HCT116 (cell line): ENCODE data around the gene TUB. TPM values are rescaled to one million over a fixed set of nuclear protein-coding genes. Genes with fewer than 3 reads are reported as not detected.

ENCODE experiments used
- ATAC-seq: fragments of 200-7000 bp; cut with Tn5 transposase; 2 replicates; pipeline ENCODE4 v1.9.1; 2020; ENCODE audit warnings: mild to moderate bottlenecking, moderate library complexity
- BruUV-seq: library from RNA; stranded (reverse); fragments of 400-500 nt; replicated peaks from 2 replicates; lab custom pipeline; 2021; lab: Mats Ljungman, UMichigan
- CTCF ChIA-PET: fragments of 300-600 bp; sonication (Branson Sonifier 250); formaldehyde crosslinking; loops from one replicate; lab custom pipeline; 2021; ENCODE audit warnings: antibody characterized with exemption; lab: Charles Lee
- POLR2A ChIA-PET: fragments of 300-600, 350-600 bp; sonication (Branson Sonifier 250); formaldehyde crosslinking; loops from one replicate; lab custom pipeline; 2021; ENCODE audit warnings: antibody characterized with exemption; lab: Charles Lee
- RAD21 ChIA-PET, 2 experiments: fragments of 300-600 bp; sonication (Branson Sonifier 250); formaldehyde crosslinking; loops; one replicate each; lab custom pipeline; 2023; ENCODE audit warnings: low total read pairs in 2 of 2; ENCODE audit not compliant: uncharacterized antibody in 2 of 2, unreplicated experiment in 2 of 2, low non-redundant PET in 1 of 2; lab: Charles Lee
- DNase-seq: peaks from one replicate; pipeline ENCODE4 v3.0.0-alpha.2; 2010; ENCODE audit warnings: low read depth, low spot score
- H2AFZ ChIP-seq: fragments of 200-600 bp; shearing (Covaris generic), sonication (generic); 2 replicates; pipeline ENCODE4 v1.6.1; 2017; ENCODE audit warnings: low read depth, mixed run types, mixed read lengths, antibody characterized with exemption, low read length; ENCODE audit not compliant: poor library complexity, severe bottlenecking
- H3K27ac ChIP-seq: 2 replicates; pipeline ENCODE4 v1.5.1; 2012; ENCODE audit warnings: low read depth, low read length
- H3K27me3 ChIP-seq: fragments of 200-600 bp; sonication (generic); 2 replicates; pipeline ENCODE4 v1.6.1; 2016; ENCODE audit warnings: mixed run types, low read length, mixed read lengths; ENCODE audit not compliant: insufficient read depth
- H3K36me3 ChIP-seq, 2 experiments: fragments of 200-500 bp in 1 of 2; fragments of 200-600 bp in 1 of 2; sonication (Bioruptor generic) in 1 of 2; sonication (generic) in 1 of 2; 2 replicates each; pipeline versions ENCODE4 v1.5.1 to v1.6.1; 2014 to 2016; ENCODE audit warnings: low read length in 2 of 2, inconsistent platforms in 1 of 2, mixed read lengths in 1 of 2, mixed run types in 1 of 2; ENCODE audit not compliant: insufficient read depth in 2 of 2, control insufficient read depth in 1 of 2
- H3K4me1 ChIP-seq, 2 experiments: fragments of 200-600 bp in 1 of 2; sonication (generic) in 1 of 2; 2 replicates each; pipeline versions ENCODE4 v1.5.1 to v1.6.1; 2012 to 2017; ENCODE audit warnings: low read length in 2 of 2, inconsistent platforms in 1 of 2, mild to moderate bottlenecking in 1 of 2, mixed read lengths in 1 of 2, mixed run types in 1 of 2, moderate library complexity in 1 of 2; ENCODE audit not compliant: insufficient read depth in 2 of 2, control insufficient read depth in 1 of 2
- H3K4me2 ChIP-seq: fragments of 200-600 bp; sonication (generic); 2 replicates; pipeline ENCODE4 v1.6.1; 2017; ENCODE audit warnings: mixed run types, low read length, mixed read lengths
- H3K4me3 ChIP-seq, 2 experiments: fragments of 200-600 bp in 1 of 2; sonication (generic) in 1 of 2; replicated peaks in 1 of 2; 2 replicates each; pipeline ENCODE4 v1.5.1; 2011 to 2016; ENCODE audit warnings: low read length in 2 of 2, control low read depth in 1 of 2, low read depth in 1 of 2, mild to moderate bottlenecking in 1 of 2, mixed read lengths in 1 of 2, mixed run types in 1 of 2
- H3K79me2 ChIP-seq: fragments of 200-600 bp; sonication (generic); 2 replicates; pipeline ENCODE4 v1.6.1; 2017; ENCODE audit warnings: mild to moderate bottlenecking, mixed run types, low read length, moderate library complexity, mixed read lengths; ENCODE audit not compliant: insufficient read depth
- H3K9ac ChIP-seq: fragments of 200-600 bp; sonication (generic); 2 replicates; pipeline ENCODE4 v1.6.1; 2016; ENCODE audit warnings: low read length, mixed read lengths
- H3K9me2 ChIP-seq: fragments of 200-600 bp; sonication (generic), shearing (Covaris generic); 2 replicates; pipeline ENCODE4 v1.6.1; 2017; ENCODE audit warnings: mixed run types, mild to moderate bottlenecking, moderate library complexity; ENCODE audit not compliant: insufficient read depth
- H3K9me3 ChIP-seq, 2 experiments: fragments of 200-500 bp in 1 of 2; fragments of 200-600 bp in 1 of 2; sonication (Bioruptor generic) in 1 of 2; sonication (generic) in 1 of 2; 2 replicates each; pipeline ENCODE4 v1.6.1; 2014 to 2017; ENCODE audit warnings: low read length in 2 of 2, mixed read lengths in 2 of 2, inconsistent platforms in 1 of 2, low read depth in 1 of 2, mild to moderate bottlenecking in 1 of 2, mixed run types in 1 of 2, moderate library complexity in 1 of 2; ENCODE audit not compliant: control insufficient read depth in 1 of 2, insufficient read depth in 1 of 2
- H4K20me1 ChIP-seq: fragments of 200-600 bp; sonication (generic), shearing (Covaris generic); 2 replicates; pipeline ENCODE4 v1.6.1; 2017; ENCODE audit warnings: mixed run types, mild to moderate bottlenecking, moderate library complexity; ENCODE audit not compliant: insufficient read depth
- CBX3 ChIP-seq: IDR thresholded peaks from 2 replicates; pipeline ENCODE4 v1.6.1; 2012; ENCODE audit warnings: low read depth
- CEBPB ChIP-seq: IDR thresholded peaks from 2 replicates; pipeline ENCODE4 v1.6.1; 2012; ENCODE audit warnings: low read depth
- CTCF ChIP-seq, 3 experiments: fragments of 200-600 bp in 1 of 3; sonication (generic) in 1 of 3; IDR thresholded peaks in 2 of 3; conservative IDR thresholded peaks in 1 of 3; 2 replicates each; pipeline ENCODE4 v1.5.1; 2012 to 2017; ENCODE audit warnings: low read depth in 2 of 3, low read length in 2 of 3, antibody characterized with exemption in 1 of 3, borderline replicate concordance in 1 of 3, control low read depth in 1 of 3, mild to moderate bottlenecking in 1 of 3, mixed read lengths in 1 of 3, mixed run types in 1 of 3, moderate library complexity in 1 of 3; ENCODE audit not compliant: insufficient read depth in 1 of 3
- EZH2 ChIP-seq: fragments of 200-600 bp; sonication (generic); IDR thresholded peaks from 2 replicates; pipeline ENCODE4 v1.6.1; 2017; ENCODE audit warnings: antibody characterized with exemption, mixed run types
- FOSL1 ChIP-seq: IDR thresholded peaks from 2 replicates; pipeline ENCODE4 v1.6.1; 2012; ENCODE audit warnings: low read depth
- JUND ChIP-seq: IDR thresholded peaks from 2 replicates; pipeline ENCODE4 v1.6.1; 2012
- POLR2A ChIP-seq: IDR thresholded peaks from 2 replicates; pipeline ENCODE4 v1.7.0; 2011; ENCODE audit warnings: borderline replicate concordance; ENCODE audit not compliant: insufficient read depth, insufficient read length; ENCODE audit errors: extremely low read depth
- POLR2AphosphoS5 ChIP-seq: IDR thresholded peaks from 2 replicates; pipeline ENCODE4 v1.6.1; 2011; ENCODE audit warnings: mild to moderate bottlenecking, low read depth, low read length, moderate library complexity
- RAD21 ChIP-seq: IDR thresholded peaks from 2 replicates; pipeline ENCODE4 v1.6.1; 2012; ENCODE audit warnings: low read depth, mild to moderate bottlenecking
- SP1 ChIP-seq: IDR thresholded peaks from 2 replicates; pipeline ENCODE4 v1.6.1; 2012; ENCODE audit warnings: low read depth
- SRF ChIP-seq: IDR thresholded peaks from 2 replicates; pipeline ENCODE4 v1.6.1; 2012; ENCODE audit warnings: low read depth
- ZBTB33 ChIP-seq: IDR thresholded peaks from 2 replicates; pipeline ENCODE4 v1.6.1; 2011; ENCODE audit warnings: mild to moderate bottlenecking, low read length, moderate library complexity; ENCODE audit not compliant: insufficient replicate concordance; ENCODE audit errors: extremely low read depth
- intact Hi-C: fragments of 100-400 bp; cut with micrococcal nuclease; formaldehyde crosslinking; loops from 2 replicates; pipeline ENCODE4 v1.10.0; 2022
- total RNA-seq: library from RNA; stranded (reverse); gene quantifications from one replicate; pipeline ENCODE4 v1.2.1, GENCODE V29; 2021; ENCODE audit not compliant: unreplicated experiment

Gene TUB
- total RNA-seq, 1 experiment from 2014 or later = 0.02 TPM

- DNase-seq (no peak), ATAC-seq (no peak)
- RAD21 ChIA-PET = no interaction called here
- Histone ChIP-seq H3K9me2 (no peaks in the 10 kb centered on the region), H3K4me2 (no peak overlapping the region), H3K9ac (no peak overlapping the region), H3K4me1 (no peaks in the 10 kb centered on the region), H3K79me2 (no peaks in the 10 kb centered on the region), H3K27me3 (peaks cover 1% of the 10 kb centered on the region), H2AFZ (no peak overlapping the region), H4K20me1 (no peaks in the 10 kb centered on the region), H3K36me3 (no peaks in the 10 kb centered on the region), H3K4me3 (no peak overlapping the region), H3K27ac (no peak overlapping the region), H3K9me3 (no peaks in the 10 kb centered on the region)
- no peak for TF ChIP-seq JUND
- TF ChIP-seq FOSL1 = no peak
- peak; percentile 86 for TF ChIP-seq CEBPB
- TF ChIP-seq SP1 = no peak
- TF ChIP-seq CBX3 = no peak
- no peak for TF ChIP-seq POLR2AphosphoS5
- no peak for TF ChIP-seq ZBTB33
- intact Hi-C loops = no loop called here
- POLR2A ChIA-PET = no interaction called here
- no TSS peak for BruUV-seq
- CTCF ChIA-PET = interaction anchor here (1.0 to 1.7 kb wide), 2 partner anchors 17 to 24 kb away, joined by 3 to 5 read pairs; no protein-coding TSS in a partner anchor
Measured at GRCh38 chr11:8056810-8057463, 24.1 kb upstream of the TUB start.

- Histone ChIP-seq H3K36me3 (no peaks in the 10 kb centered on the region), H2AFZ (no peak overlapping the region), H3K4me1 (no peaks in the 10 kb centered on the region), H3K9ac (no peak overlapping the region), H3K4me3 (no peak overlapping the region), H3K79me2 (no peaks in the 10 kb centered on the region), H3K9me2 (no peaks in the 10 kb centered on the region), H3K27me3 (no peaks in the 10 kb centered on the region)
- ChIA-PET POLR2A (no interaction called here), RAD21 (no interaction called here), CTCF (no interaction called here)
- no peak for DNase-seq
- TF ChIP-seq SRF (no peak), CTCF (IDR thresholded peaks at IDR 0.05 in 2 of 3, conservative IDR thresholded peaks at IDR 0.05 in 1 of 3; ENCODE audit: borderline replicate concordance in 1 of 3, insufficient read depth in 1 of 3, low read depth in 2 of 3, low read length in 2 of 3) (no peak), POLR2A (no peak), FOSL1 (no peak), RAD21 (no peak), EZH2 (no peak)
- TF ChIP-seq, all 23 proteins: peak for 0
- Histone ChIP-seq H3K27ac (no peak overlapping the region), H3K4me2 (no peak overlapping the region), H4K20me1 (no peaks in the 10 kb centered on the region), H3K9me3 (no peaks in the 10 kb centered on the region)
- intact Hi-C loops = no loop called here
- no peak for ATAC-seq
- no TSS peak for BruUV-seq
Measured at GRCh38 chr11:8058216-8058615, 22.8 kb upstream of the TUB start.
